SU-DHL-6 (cell line): ENCODE results near the gene PELI1.

Experiments used
- H2AFZ ChIP-seq: fragments of 200-600 bp; sonication (generic); 2 replicates; pipeline ENCODE4 v1.6.1; 2014; ENCODE audit warnings: low read depth, mild to moderate bottlenecking, moderate library complexity, mixed read lengths, antibody characterized with exemption, low read length; ENCODE audit not compliant: severe bottlenecking
- H3F3A ChIP-seq: fragments of 200-600 bp; shearing (Covaris generic); 2 replicates; pipeline ENCODE4 v1.6.0; 2016; ENCODE audit warnings: antibody characterized with exemption, mild to moderate bottlenecking; ENCODE audit not compliant: insufficient read depth
- H3K27ac ChIP-seq: fragments of 200-600 bp; sonication (generic); 2 replicates; pipeline ENCODE4 v1.5.1; 2016; ENCODE audit warnings: low read depth, mild to moderate bottlenecking, low read length, moderate library complexity, mixed read lengths
- H3K27me3 ChIP-seq: fragments of 200-600 bp; sonication (generic), shearing (Covaris generic); 2 replicates; pipeline ENCODE4 v1.6.0; 2014; ENCODE audit warnings: mild to moderate bottlenecking, low read length
- H3K36me3 ChIP-seq: fragments of 200-600 bp; sonication (generic); 2 replicates; pipeline ENCODE4 v1.6.1; 2014; ENCODE audit warnings: mild to moderate bottlenecking, low read length, mixed read lengths
- H3K4me2 ChIP-seq: fragments of 300-600, 200-600 bp; shearing (Covaris generic), sonication (generic); 2 replicates; pipeline ENCODE4 v1.6.0; 2014; ENCODE audit warnings: low read length, low read depth, mild to moderate bottlenecking; ENCODE audit not compliant: poor library complexity, severe bottlenecking
- H3K4me3 ChIP-seq: fragments of 200-600 bp; sonication (generic); 2 replicates; pipeline ENCODE4 v1.5.1; 2014; ENCODE audit warnings: antibody characterized with exemption, low read length, mild to moderate bottlenecking, mixed read lengths; ENCODE audit not compliant: insufficient read depth, poor library complexity, severe bottlenecking
- H3K79me2 ChIP-seq: fragments of 200-600 bp; sonication (generic); 2 replicates; pipeline ENCODE4 v1.6.1; 2014; ENCODE audit warnings: mild to moderate bottlenecking, low read length, moderate library complexity; ENCODE audit not compliant: insufficient read depth
- H3K9ac ChIP-seq: fragments of 200-600 bp; sonication (generic); 2 replicates; pipeline ENCODE4 v1.7.0; 2014; ENCODE audit warnings: mild to moderate bottlenecking, low read length
- H3K9me2 ChIP-seq: fragments of 200-600 bp; sonication (generic); replicated peaks from 2 replicates; pipeline ENCODE4 v1.6.1; 2014; ENCODE audit warnings: low read length; ENCODE audit not compliant: insufficient read depth
- H3K9me3 ChIP-seq: fragments of 200-600 bp; sonication (generic); 2 replicates; pipeline ENCODE4 v1.6.1; 2014; ENCODE audit warnings: low read length, mixed read lengths; ENCODE audit not compliant: insufficient read depth
- H4K20me1 ChIP-seq: fragments of 200-600 bp; sonication (generic); 2 replicates; pipeline ENCODE4 v1.6.1; 2014; ENCODE audit warnings: low read depth, mild to moderate bottlenecking, antibody characterized with exemption, low read length, moderate library complexity, mixed read lengths
- CTCF ChIP-seq: fragments of 200-600 bp; sonication (generic); IDR thresholded peaks from one replicate; pipeline ENCODE4 v1.5.1; 2017; ENCODE audit warnings: antibody characterized with exemption, mild to moderate bottlenecking, low read length, moderate library complexity; ENCODE audit not compliant: insufficient read depth, poor library complexity, severe bottlenecking
- EZH2phosphoT487 ChIP-seq: fragments of 200-600 bp; sonication (generic), shearing (Covaris generic); conservative IDR thresholded peaks from 2 replicates; pipeline ENCODE4 v1.6.1; 2018; ENCODE audit warnings: mild to moderate bottlenecking, antibody characterized with exemption, low read length, moderate library complexity, mixed read lengths

Gene PELI1

DNA sequence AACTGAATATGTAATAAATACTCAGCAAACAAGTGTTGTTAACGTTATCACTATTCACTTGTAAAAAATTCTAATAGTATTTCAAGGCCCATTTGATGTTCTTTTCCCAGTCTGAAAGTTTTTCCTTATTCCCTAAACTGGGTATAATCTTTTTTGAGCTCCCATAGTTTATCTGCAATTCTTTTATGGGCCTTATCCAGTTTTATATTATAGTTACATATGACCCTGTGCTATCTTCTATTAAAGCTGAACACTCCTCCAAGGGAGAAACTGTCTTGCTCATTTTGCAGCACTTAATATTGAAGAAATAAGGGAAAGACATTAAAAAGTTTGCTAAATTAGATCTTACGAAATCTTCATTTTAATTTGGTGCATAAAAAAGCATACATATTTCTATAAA is 13.9 kb downstream of the PELI1 start:
- Histone ChIP-seq H3K9me2 (no peaks in the 10 kb centered on the region), H3K4me2 (peak overlapping the region; percentile 92), H3K36me3 (peaks cover 22% of the 10 kb centered on the region), H3K9ac (peak overlapping the region; percentile 29; the same call in 1 of the 2 replicates), H3K4me3 (peak overlapping the region; percentile 12), H3K27me3 (no peaks in the 10 kb centered on the region), H3K79me2 (peaks cover 100% of the 10 kb centered on the region), H2AFZ (no peak overlapping the region), H3K27ac (peak overlapping the region; percentile 55), H3K9me3 (no peaks in the 10 kb centered on the region), H4K20me1 (peaks cover 29% of the 10 kb centered on the region), H3F3A (peaks cover 78% of the 10 kb centered on the region)
- no peak for TF ChIP-seq CTCF
- TF ChIP-seq EZH2phosphoT487, result no peak

DNA sequence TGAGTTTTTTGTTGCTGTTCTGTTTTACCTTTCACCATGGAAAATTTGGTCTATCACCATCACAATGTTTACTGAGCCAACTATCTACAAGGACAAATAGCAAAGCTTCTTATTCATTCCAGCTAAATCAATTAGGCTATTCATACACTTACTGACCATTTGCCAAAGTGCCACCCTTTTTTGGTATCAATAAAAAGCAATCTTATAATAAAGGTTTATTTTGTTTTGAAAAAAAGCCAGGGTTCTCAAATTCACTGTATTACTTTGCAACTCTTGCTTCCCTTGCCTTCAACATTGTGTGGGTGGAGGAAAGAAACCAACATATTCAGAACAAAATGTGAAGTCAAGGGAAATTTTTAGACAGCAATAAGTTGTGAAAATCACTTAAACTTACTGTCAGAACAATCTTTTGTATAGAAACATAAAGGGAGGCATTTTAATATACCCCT is 15.3 kb downstream of the PELI1 start:
- Histone ChIP-seq H3K79me2 (peaks cover 100% of the 10 kb centered on the region), H3F3A (peaks cover 77% of the 10 kb centered on the region), H3K27me3 (no peaks in the 10 kb centered on the region), H3K36me3 (peaks cover 15% of the 10 kb centered on the region), H4K20me1 (peaks cover 29% of the 10 kb centered on the region), H3K4me3 (no peak overlapping the region), H3K9me2 (no peaks in the 10 kb centered on the region), H3K9me3 (no peaks in the 10 kb centered on the region), H3K27ac (peak overlapping the region; percentile 55), H3K4me2 (peak overlapping the region; percentile 92), H2AFZ (no peak overlapping the region), H3K9ac (peak overlapping the region; percentile 12; the same call in 1 of the 2 replicates)
- no peak for TF ChIP-seq EZH2phosphoT487
- no peak for TF ChIP-seq CTCF

DNA sequence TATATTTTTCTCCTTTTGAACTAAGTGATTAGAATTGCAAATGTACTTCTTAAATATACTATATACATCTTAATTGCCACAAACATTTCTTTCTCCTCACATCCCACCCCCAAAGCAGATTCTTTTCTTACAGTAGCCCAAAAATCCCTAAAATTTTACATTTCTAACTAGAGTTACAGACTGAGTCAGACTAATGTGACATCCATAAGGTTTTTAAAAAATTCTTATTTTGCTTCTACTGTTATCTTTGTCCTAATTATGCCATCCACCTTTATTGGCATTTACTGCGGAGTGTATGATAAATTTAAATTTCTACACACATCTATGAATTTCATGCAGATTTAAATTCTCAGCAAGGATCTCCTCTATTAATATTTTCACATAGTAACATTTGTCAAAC is 15.8 kb downstream of the PELI1 start:
- Histone ChIP-seq H3K9ac (peak overlapping the region; percentile 12; the same call in 1 of the 2 replicates), H3F3A (peaks cover 81% of the 10 kb centered on the region), H3K4me3 (no peak overlapping the region), H3K4me2 (peak overlapping the region; percentile 92), H3K36me3 (peaks cover 15% of the 10 kb centered on the region), H3K27me3 (no peaks in the 10 kb centered on the region), H4K20me1 (peaks cover 29% of the 10 kb centered on the region), H3K79me2 (peaks cover 100% of the 10 kb centered on the region), H3K9me2 (no peaks in the 10 kb centered on the region), H2AFZ (no peak overlapping the region), H3K9me3 (no peaks in the 10 kb centered on the region), H3K27ac (peak overlapping the region; percentile 55)
- TF ChIP-seq EZH2phosphoT487 (no peak), CTCF (no peak)
